Activated CD8-positive, alpha-beta memory T cell treated with anti-CD3 and anti-CD28 coated beads, Interleukin-2, amount 10 ng/mL, durations not matched to agents 7 days and 5 days (primary cell): ENCODE results near the gene ZFHX3. TPM values are rescaled to one million over a fixed set of nuclear protein-coding genes. Genes with fewer than 3 reads are reported as not detected.

Experiments used
- ATAC-seq: fragments of 150-1000 bp; cut with Tn5 transposase; one replicate; pipeline ENCODE4 v1.10.0; 2021; ENCODE audit warnings: moderate library complexity
- CTCF ChIA-PET: fragments of 350-600 bp; sonication (Branson Sonifier 250); formaldehyde crosslinking; loops from one replicate; lab custom pipeline; 2021; ENCODE audit warnings: antibody characterized with exemption; lab: Charles Lee
- DNase-seq: peaks from one replicate; pipeline ENCODE4 v3.0.0-alpha.2; 2020
- H3K27ac Mint-ChIP-seq: one replicate; pipeline ENCODE4 v1.8.0; 2021; ENCODE audit warnings: mild to moderate bottlenecking, mixed read lengths
- H3K27me3 Mint-ChIP-seq: one replicate; pipeline ENCODE4 v1.8.0; 2021; ENCODE audit warnings: mixed read lengths
- H3K36me3 Mint-ChIP-seq: one replicate; pipeline ENCODE4 v1.8.0; 2021; ENCODE audit warnings: mild to moderate bottlenecking, mixed read lengths
- H3K4me1 Mint-ChIP-seq: one replicate; pipeline ENCODE4 v1.8.0; 2021; ENCODE audit warnings: mixed read lengths
- H3K4me3 Mint-ChIP-seq: one replicate; pipeline ENCODE4 v1.8.0; 2021; ENCODE audit warnings: mild to moderate bottlenecking, moderate library complexity, mixed read lengths
- H3K9me3 Mint-ChIP-seq: one replicate; pipeline ENCODE4 v1.8.0; 2022; ENCODE audit warnings: low read depth, mixed read lengths
- total RNA-seq, 2 experiments: library from RNA; stranded (reverse); gene quantifications; one replicate each; pipeline ENCODE4 v1.2.3, GENCODE V29; 2021

ZFHX3 gene
- total RNA-seq, 2 experiments from 2014 or later, result 0.32 to 1.9 TPM

GRCh38 chr16:73054813-73055482, 7.0 kb upstream of the ZFHX3 start:
- DNase-seq (no peak), ATAC-seq (no peak)
- no peaks in the 10 kb centered on the region for H3K9me3 Mint-ChIP-seq
- H3K36me3 Mint-ChIP-seq, result peaks cover 2% of the 10 kb centered on the region
- H3K4me3 Mint-ChIP-seq, result no peak overlapping the region
- CTCF ChIA-PET, result no interaction called here
- H3K27me3 Mint-ChIP-seq, result peaks cover 13% of the 10 kb centered on the region
- H3K4me1 Mint-ChIP-seq, result peaks cover 10% of the 10 kb centered on the region
- no peak overlapping the region for H3K27ac Mint-ChIP-seq

GRCh38 chr16:73054498-73054812, 6.5 kb upstream of the ZFHX3 start:
- H3K4me3 Mint-ChIP-seq, result no peak overlapping the region
- ATAC-seq, result no peak
- peaks cover 10% of the 10 kb centered on the region for H3K4me1 Mint-ChIP-seq
- H3K27ac Mint-ChIP-seq, result no peak overlapping the region
- H3K27me3 Mint-ChIP-seq, result peaks cover 8% of the 10 kb centered on the region
- CTCF ChIA-PET, result no interaction called here
- DNase-seq, result no peak
- no peaks in the 10 kb centered on the region for H3K9me3 Mint-ChIP-seq
- peaks cover 2% of the 10 kb centered on the region for H3K36me3 Mint-ChIP-seq

- Mint-ChIP-seq H3K27ac (no peak overlapping the region), H3K9me3 (no peaks in the 10 kb centered on the region), H3K4me1 (peaks cover 8% of the 10 kb centered on the region), H3K27me3 (peaks cover 6% of the 10 kb centered on the region), H3K4me3 (no peak overlapping the region), H3K36me3 (peaks cover 2% of the 10 kb centered on the region)
- no peak for ATAC-seq
- DNase-seq, result no peak
- CTCF ChIA-PET, result no interaction called here
Measured at GRCh38 chr16:73054125-73054484, 6.2 kb upstream of the ZFHX3 start.

GRCh38 chr16:73053364-73054124, 5.6 kb upstream of the ZFHX3 start:
- no peak overlapping the region for H3K4me3 Mint-ChIP-seq
- H3K27me3 Mint-ChIP-seq, result peaks cover 7% of the 10 kb centered on the region
- peaks cover 2% of the 10 kb centered on the region for H3K36me3 Mint-ChIP-seq
- no peak for ATAC-seq
- CTCF ChIA-PET, result no interaction called here
- H3K4me1 Mint-ChIP-seq, result peaks cover 5% of the 10 kb centered on the region
- H3K27ac Mint-ChIP-seq, result no peak overlapping the region
- DNase-seq, result no peak
- no peaks in the 10 kb centered on the region for H3K9me3 Mint-ChIP-seq

DNA sequence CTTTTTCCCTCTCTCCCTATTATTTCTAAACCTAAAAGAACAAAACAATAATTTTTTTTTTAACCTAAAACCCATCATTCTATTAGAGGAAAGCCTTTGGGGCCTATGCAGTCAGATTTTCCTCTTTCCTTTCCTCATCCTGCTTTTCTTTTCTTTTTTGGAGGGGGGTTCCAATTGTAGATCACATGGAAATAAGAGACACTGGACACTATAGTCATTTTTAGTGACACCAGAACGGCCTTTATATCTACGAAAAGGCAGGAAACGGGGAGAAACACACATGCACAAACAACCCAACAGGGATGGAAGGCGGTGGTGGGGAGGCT, 5.1 kb upstream of the ZFHX3 start:
- CTCF ChIA-PET, result no interaction called here
- no peak overlapping the region for H3K27ac Mint-ChIP-seq

DNA sequence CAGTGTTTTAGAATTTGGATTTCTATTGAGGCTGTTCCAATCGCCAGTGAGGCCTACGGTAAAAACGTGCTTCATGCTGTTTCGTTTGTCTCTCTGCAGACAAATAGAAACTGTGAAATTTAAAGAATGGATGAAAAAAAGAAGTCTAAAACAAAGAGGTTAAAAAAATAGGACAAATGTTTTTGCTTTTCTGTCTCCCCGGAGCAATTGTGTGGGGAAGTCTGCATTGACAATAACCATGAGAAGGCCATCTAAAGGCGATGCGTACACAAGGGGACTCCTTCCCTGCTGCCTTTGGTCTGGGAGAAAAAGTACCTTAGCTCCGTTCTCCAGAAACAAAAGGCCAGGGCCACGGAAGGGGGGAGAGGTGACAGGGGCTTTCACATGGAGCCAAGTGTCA, 4.6 kb upstream of the ZFHX3 start:
- H3K36me3 Mint-ChIP-seq, result peaks cover 2% of the 10 kb centered on the region
- DNase-seq, result no peak
- no peaks in the 10 kb centered on the region for H3K9me3 Mint-ChIP-seq
- ATAC-seq, result no peak
- no peak overlapping the region for H3K4me3 Mint-ChIP-seq
- peaks cover 9% of the 10 kb centered on the region for H3K27me3 Mint-ChIP-seq
- peaks cover 5% of the 10 kb centered on the region for H3K4me1 Mint-ChIP-seq
- H3K27ac Mint-ChIP-seq, result no peak overlapping the region
- CTCF ChIA-PET, result no interaction called here

More for the DNA sequence above, 5.1 kb upstream of the ZFHX3 start:
- H3K9me3 Mint-ChIP-seq, result no peaks in the 10 kb centered on the region
- H3K27me3 Mint-ChIP-seq, result peaks cover 9% of the 10 kb centered on the region
- peaks cover 2% of the 10 kb centered on the region for H3K36me3 Mint-ChIP-seq
- no peak overlapping the region for H3K4me3 Mint-ChIP-seq
- DNase-seq (no peak), ATAC-seq (no peak)
- H3K4me1 Mint-ChIP-seq, result peaks cover 5% of the 10 kb centered on the region

- no peak overlapping the region for H3K27ac Mint-ChIP-seq
- no peaks in the 10 kb centered on the region for H3K9me3 Mint-ChIP-seq
- no peak overlapping the region for H3K4me3 Mint-ChIP-seq
- ATAC-seq (no peak), DNase-seq (no peak)
- peaks cover 2% of the 10 kb centered on the region for H3K4me1 Mint-ChIP-seq
- peaks cover 14% of the 10 kb centered on the region for H3K27me3 Mint-ChIP-seq
- H3K36me3 Mint-ChIP-seq, result no peaks in the 10 kb centered on the region
- CTCF ChIA-PET, result no interaction called here
Measured at GRCh38 chr16:73051961-73052360, 4.0 kb upstream of the ZFHX3 start.

DNA sequence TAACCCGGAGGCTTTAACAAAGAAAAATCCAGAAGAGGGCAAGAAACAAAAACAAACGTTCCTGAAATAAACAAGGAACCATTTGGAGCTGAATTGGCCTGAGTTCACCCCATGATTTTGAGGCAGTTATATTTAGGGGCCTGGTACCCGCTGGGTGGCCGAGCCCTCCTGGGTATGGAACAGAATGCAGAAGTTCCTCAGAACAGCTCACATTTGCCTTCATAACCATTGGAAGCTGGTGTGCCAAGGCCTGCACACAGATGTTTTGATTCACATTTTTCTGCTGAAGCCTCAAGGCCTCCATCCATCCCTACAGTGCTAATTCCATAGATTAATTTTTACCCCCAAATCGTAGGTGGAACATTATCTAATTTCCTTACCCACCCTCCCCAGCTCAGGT, 3.3 kb upstream of the ZFHX3 start:
- H3K4me1 Mint-ChIP-seq, result peaks cover 2% of the 10 kb centered on the region
- H3K27me3 Mint-ChIP-seq, result peaks cover 22% of the 10 kb centered on the region
- CTCF ChIA-PET, result no interaction called here
- ATAC-seq (no peak), DNase-seq (no peak)
- H3K9me3 Mint-ChIP-seq, result no peaks in the 10 kb centered on the region
- no peaks in the 10 kb centered on the region for H3K36me3 Mint-ChIP-seq
- H3K4me3 Mint-ChIP-seq, result no peak overlapping the region
- no peak overlapping the region for H3K27ac Mint-ChIP-seq

GRCh38 chr16:73050201-73051099, 2.5 kb upstream of the ZFHX3 start:
- CTCF ChIA-PET, result no interaction called here
- ATAC-seq (no peak), DNase-seq (no peak)
- Mint-ChIP-seq H3K4me1 (no peaks in the 10 kb centered on the region), H3K4me3 (no peak overlapping the region), H3K9me3 (no peaks in the 10 kb centered on the region), H3K27ac (no peak overlapping the region), H3K36me3 (no peaks in the 10 kb centered on the region), H3K27me3 (peaks cover 28% of the 10 kb centered on the region)

- Mint-ChIP-seq H3K4me1 (no peaks in the 10 kb centered on the region), H3K36me3 (no peaks in the 10 kb centered on the region), H3K27ac (no peak overlapping the region), H3K27me3 (peaks cover 32% of the 10 kb centered on the region), H3K4me3 (no peak overlapping the region), H3K9me3 (no peaks in the 10 kb centered on the region)
- ATAC-seq (no peak), DNase-seq (no peak)
- CTCF ChIA-PET, result no interaction called here
Measured at GRCh38 chr16:73049511-73049910, 1.6 kb upstream of the ZFHX3 start.

DNA sequence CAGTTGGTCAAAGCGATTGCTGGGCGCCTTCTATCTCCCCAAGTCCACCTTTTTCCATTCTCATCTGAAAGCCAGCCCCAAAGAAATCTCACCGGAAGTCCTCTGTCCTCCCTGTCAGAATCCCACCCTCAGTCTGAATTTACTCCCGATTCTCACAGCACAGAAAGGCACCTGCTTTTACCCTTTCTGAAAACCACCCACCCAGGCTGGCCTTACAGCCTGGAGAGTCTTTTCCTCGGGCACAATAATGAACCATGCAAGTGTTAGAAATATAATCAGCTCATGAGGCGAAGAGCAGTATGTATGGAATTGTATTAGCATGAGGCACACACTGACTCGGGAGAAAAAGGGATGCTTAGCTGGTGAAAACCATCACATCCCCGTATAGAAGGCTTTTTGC, 1.2 kb upstream of the ZFHX3 start:
- Mint-ChIP-seq H3K4me3 (no peak overlapping the region), H3K27me3 (peaks cover 32% of the 10 kb centered on the region), H3K27ac (no peak overlapping the region), H3K9me3 (no peaks in the 10 kb centered on the region), H3K4me1 (no peaks in the 10 kb centered on the region), H3K36me3 (no peaks in the 10 kb centered on the region)
- CTCF ChIA-PET, result no interaction called here
- no peak for ATAC-seq
- DNase-seq, result no peak

- no peak for DNase-seq
- Mint-ChIP-seq H3K27ac (no peak overlapping the region), H3K4me3 (no peak overlapping the region), H3K9me3 (no peaks in the 10 kb centered on the region), H3K4me1 (no peaks in the 10 kb centered on the region), H3K27me3 (peaks cover 32% of the 10 kb centered on the region), H3K36me3 (no peaks in the 10 kb centered on the region)
- peak; percentile 23 for ATAC-seq
- CTCF ChIA-PET, result no interaction called here
Measured at GRCh38 chr16:73048292-73049080, 558 bp upstream of the ZFHX3 start.

DNA sequence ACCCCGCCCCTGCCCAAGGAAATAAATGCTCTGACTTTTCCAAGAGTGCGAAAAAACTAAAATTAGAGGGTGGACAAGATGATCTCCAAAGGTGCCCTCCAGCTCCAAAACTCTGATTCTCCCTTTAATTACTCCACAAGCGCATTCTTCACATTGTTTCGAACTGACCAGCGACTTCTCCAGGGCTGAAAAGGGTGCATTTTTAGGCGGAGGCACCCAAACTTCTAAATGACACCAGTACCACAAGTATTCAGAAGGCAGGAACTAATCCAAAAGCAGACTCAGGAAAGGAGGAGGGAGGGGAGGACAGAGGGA, 750 bp downstream of the ZFHX3 start:
- peaks cover 37% of the 10 kb centered on the region for H3K27me3 Mint-ChIP-seq
- no peak overlapping the region for H3K27ac Mint-ChIP-seq
- H3K4me3 Mint-ChIP-seq, result peak overlapping the region; percentile 6
- no peaks in the 10 kb centered on the region for H3K36me3 Mint-ChIP-seq
- no peaks in the 10 kb centered on the region for H3K9me3 Mint-ChIP-seq
- ATAC-seq, result no peak
- no peak for DNase-seq
- CTCF ChIA-PET, result no interaction called here
- H3K4me1 Mint-ChIP-seq, result no peaks in the 10 kb centered on the region
